Measurements from ENCODE around the gene ITPK1. TPM values are rescaled to one million over a fixed set of nuclear protein-coding genes. Genes with fewer than 3 reads are reported as not detected.

Gene ITPK1
- total RNA-seq, 1 experiment from 2014 or later: 25.9 TPM

DNA sequence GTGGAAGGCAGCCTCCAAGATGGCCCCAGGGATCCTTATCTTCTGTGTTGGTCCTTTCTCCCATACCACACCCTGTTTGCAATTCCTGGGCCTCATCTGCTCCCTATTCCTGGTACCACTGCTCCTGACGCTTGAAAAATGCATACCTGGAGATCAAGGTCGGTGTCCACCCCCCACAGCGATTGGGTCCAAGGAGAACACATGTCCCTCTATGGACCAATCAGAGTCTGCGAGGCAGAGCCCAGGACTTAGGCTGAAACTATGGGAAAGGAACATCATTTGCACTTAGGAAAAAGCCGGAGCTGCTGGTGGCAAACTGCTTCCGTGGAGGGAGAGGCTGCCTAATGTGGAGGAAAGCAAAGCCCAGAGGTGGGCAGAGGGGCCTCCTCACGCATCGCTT is 33.3 kb upstream of the ITPK1 start:
- H3K27ac ChIP-seq (ENCODE audit: low read length): no peak overlapping the region
- no peak for DNase-seq (ENCODE audit: low read depth, low spot score)
- no peak overlapping the region for H3K4me3 ChIP-seq (ENCODE audit: low read depth in 2 of 2, low read length in 2 of 2)
- POLR2A ChIA-PET: no interaction called here
- no TSS peak for BruUV-seq (replicated peaks)
- no peaks in the 10 kb centered on the region for H3K36me3 ChIP-seq (ENCODE audit: control insufficient read depth, insufficient read depth, low read length)
- intact Hi-C loops (cut with micrococcal nuclease; ENCODE audit: unreplicated experiment): no loop called here
- no peaks in the 10 kb centered on the region for H3K4me1 ChIP-seq (ENCODE audit: control insufficient read depth, insufficient read depth, low read length)
- H3K27me3 ChIP-seq (ENCODE audit: control insufficient read depth, insufficient read depth, low read length): no peaks in the 10 kb centered on the region
- ATAC-seq: no peak
- CTCF ChIA-PET: no interaction called here
- TF ChIP-seq TCF7L2 (IDR thresholded peaks at IDR 0.05; ENCODE audit: low read depth, low read length) (no peak), SIN3A (IDR thresholded peaks at IDR 0.05; ENCODE audit: borderline replicate concordance, insufficient read depth, low read depth, low read length) (no peak), POLR2AphosphoS5 (IDR thresholded peaks at IDR 0.05; ENCODE audit: low read depth, low read length) (no peak), REST (IDR thresholded peaks at IDR 0.05; ENCODE audit: insufficient read depth in 1 of 2, low read depth in 2 of 2, low read length in 1 of 2) (no peak)
- TF ChIP-seq, protein P1, sequence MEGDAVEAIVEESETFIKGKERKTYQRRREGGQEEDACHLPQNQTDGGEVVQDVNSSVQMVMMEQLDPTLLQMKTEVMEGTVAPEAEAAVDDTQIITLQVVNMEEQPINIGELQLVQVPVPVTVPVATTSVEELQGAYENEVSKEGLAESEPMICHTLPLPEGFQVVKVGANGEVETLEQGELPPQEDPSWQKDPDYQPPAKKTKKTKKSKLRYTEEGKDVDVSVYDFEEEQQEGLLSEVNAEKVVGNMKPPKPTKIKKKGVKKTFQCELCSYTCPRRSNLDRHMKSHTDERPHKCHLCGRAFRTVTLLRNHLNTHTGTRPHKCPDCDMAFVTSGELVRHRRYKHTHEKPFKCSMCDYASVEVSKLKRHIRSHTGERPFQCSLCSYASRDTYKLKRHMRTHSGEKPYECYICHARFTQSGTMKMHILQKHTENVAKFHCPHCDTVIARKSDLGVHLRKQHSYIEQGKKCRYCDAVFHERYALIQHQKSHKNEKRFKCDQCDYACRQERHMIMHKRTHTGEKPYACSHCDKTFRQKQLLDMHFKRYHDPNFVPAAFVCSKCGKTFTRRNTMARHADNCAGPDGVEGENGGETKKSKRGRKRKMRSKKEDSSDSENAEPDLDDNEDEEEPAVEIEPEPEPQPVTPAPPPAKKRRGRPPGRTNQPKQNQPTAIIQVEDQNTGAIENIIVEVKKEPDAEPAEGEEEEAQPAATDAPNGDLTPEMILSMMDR (IDR thresholded peaks at IDR 0.05): no peak
- in situ Hi-C loops (cut with HindIII; ENCODE audit: low pct_unique_long_range_greater_than_20kb, low sequenced_read_pairs): no loop called here
- no peaks in the 10 kb centered on the region for H3K9me3 ChIP-seq (ENCODE audit: control insufficient read depth, insufficient read depth, low read depth, low read length)

DNA sequence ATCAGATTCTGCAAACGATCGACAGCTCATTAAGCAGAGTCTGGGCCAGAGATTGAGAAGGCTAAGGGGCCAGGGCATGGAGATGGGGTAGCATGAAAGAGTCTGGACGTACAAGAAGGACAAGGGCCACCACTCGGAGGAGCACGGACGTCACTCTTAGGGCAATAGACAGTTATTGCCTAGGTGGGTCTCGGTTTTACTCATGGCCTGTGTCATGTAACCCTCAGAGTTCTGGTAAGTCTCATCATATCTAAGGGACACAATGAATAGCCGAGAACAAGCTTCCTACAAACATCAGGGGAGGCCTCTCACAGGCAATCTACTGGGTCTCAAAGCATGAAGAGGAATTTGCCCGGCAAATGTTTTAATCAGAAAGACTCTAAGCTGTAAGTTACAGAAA is 30.4 kb upstream of the ITPK1 start:
- ATAC-seq (no peak), DNase-seq (ENCODE audit: low read depth, low spot score) (no peak)
- Histone ChIP-seq H3K27ac (ENCODE audit: low read length) (no peak overlapping the region), H3K9me3 (ENCODE audit: control insufficient read depth, insufficient read depth, low read depth, low read length) (no peaks in the 10 kb centered on the region), H3K36me3 (ENCODE audit: control insufficient read depth, insufficient read depth, low read length) (no peaks in the 10 kb centered on the region), H3K27me3 (ENCODE audit: control insufficient read depth, insufficient read depth, low read length) (no peaks in the 10 kb centered on the region), H3K4me1 (ENCODE audit: control insufficient read depth, insufficient read depth, low read length) (no peaks in the 10 kb centered on the region), H3K4me3 (ENCODE audit: low read depth in 2 of 2, low read length in 2 of 2) (no peak overlapping the region)
- ChIA-PET POLR2A (no interaction called here), CTCF (no interaction called here)
- BruUV-seq (replicated peaks): no TSS peak
- in situ Hi-C loops (cut with HindIII; ENCODE audit: low pct_unique_long_range_greater_than_20kb, low sequenced_read_pairs): no loop called here
- TF ChIP-seq POLR2AphosphoS5 (IDR thresholded peaks at IDR 0.05; ENCODE audit: low read depth, low read length) (no peak), REST (IDR thresholded peaks at IDR 0.05; ENCODE audit: insufficient read depth in 1 of 2, low read depth in 2 of 2, low read length in 1 of 2) (no peak), SIN3A (IDR thresholded peaks at IDR 0.05; ENCODE audit: borderline replicate concordance, insufficient read depth, low read depth, low read length) (no peak), TCF7L2 (IDR thresholded peaks at IDR 0.05; ENCODE audit: low read depth, low read length) (no peak)
- TF ChIP-seq, protein P1 (IDR thresholded peaks at IDR 0.05): no peak
- intact Hi-C loops (cut with micrococcal nuclease; ENCODE audit: unreplicated experiment): no loop called here

Data from Panc1 (cell line).